ENCODE results near the gene BICD2.

The BICD2 gene

GRCh38 chr9:92709954-92710353, 54.7 kb downstream of the BICD2 start:
- TF ChIP-seq EGR1 (IDR thresholded peaks at IDR 0.05), result no peak
- no peak for TF ChIP-seq ZBTB7A (IDR thresholded peaks at IDR 0.05; ENCODE audit: low read depth)
- TF ChIP-seq EP300 (IDR thresholded peaks at IDR 0.05; ENCODE audit: borderline replicate concordance), result no peak

- TF ChIP-seq ZBTB7A (IDR thresholded peaks at IDR 0.05; ENCODE audit: low read depth) (no peak), EP300 (IDR thresholded peaks at IDR 0.05; ENCODE audit: borderline replicate concordance) (no peak), USF1 (IDR thresholded peaks at IDR 0.05) (no peak), REST (IDR thresholded peaks at IDR 0.05; ENCODE audit: low read depth) (no peak), TCF12 (IDR thresholded peaks at IDR 0.05; ENCODE audit: low read depth) (no peak), RAD21 (IDR thresholded peaks at IDR 0.05; ENCODE audit: low read depth) (no peak), EGR1 (IDR thresholded peaks at IDR 0.05) (no peak), TAF1 (IDR thresholded peaks at IDR 0.05; ENCODE audit: low read depth) (no peak), YY1 (IDR thresholded peaks at IDR 0.05; ENCODE audit: low read depth) (no peak), NFIC (IDR thresholded peaks at IDR 0.05) (no peak), CEBPB (IDR thresholded peaks at IDR 0.05) (no peak), CREB1 (IDR thresholded peaks at IDR 0.05; ENCODE audit: low read depth) (no peak), TEAD4 (IDR thresholded peaks at IDR 0.05) (no peak), MAX (IDR thresholded peaks at IDR 0.05) (no peak), FOXM1 (IDR thresholded peaks at IDR 0.05; ENCODE audit: borderline replicate concordance, low read depth) (no peak)
Measured at GRCh38 chr9:92709240-92709639, 55.4 kb downstream of the BICD2 start.

- TF ChIP-seq MAX (IDR thresholded peaks at IDR 0.05) (no peak), EGR1 (IDR thresholded peaks at IDR 0.05) (no peak), USF1 (IDR thresholded peaks at IDR 0.05) (no peak), CEBPB (IDR thresholded peaks at IDR 0.05) (no peak), REST (IDR thresholded peaks at IDR 0.05; ENCODE audit: low read depth) (no peak), ZBTB7A (IDR thresholded peaks at IDR 0.05; ENCODE audit: low read depth) (no peak), RAD21 (IDR thresholded peaks at IDR 0.05; ENCODE audit: low read depth) (no peak), YY1 (IDR thresholded peaks at IDR 0.05; ENCODE audit: low read depth) (no peak), TAF1 (IDR thresholded peaks at IDR 0.05; ENCODE audit: low read depth) (no peak), TEAD4 (IDR thresholded peaks at IDR 0.05) (no peak), CREB1 (IDR thresholded peaks at IDR 0.05; ENCODE audit: low read depth) (no peak), NFIC (IDR thresholded peaks at IDR 0.05) (no peak), FOXM1 (IDR thresholded peaks at IDR 0.05; ENCODE audit: borderline replicate concordance, low read depth) (no peak), EP300 (IDR thresholded peaks at IDR 0.05; ENCODE audit: borderline replicate concordance) (no peak), TCF12 (IDR thresholded peaks at IDR 0.05; ENCODE audit: low read depth) (no peak)
Measured at GRCh38 chr9:92707530-92707929, 57.1 kb downstream of the BICD2 start.

GRCh38 chr9:92706218-92706940, 58.3 kb downstream of the BICD2 start:
- TF ChIP-seq NFIC (IDR thresholded peaks at IDR 0.05) (no peak), TEAD4 (IDR thresholded peaks at IDR 0.05) (0 out of 2 replicates have a peak, but pooled peaks have one; percentile 14), CEBPB (IDR thresholded peaks at IDR 0.05) (no peak), RAD21 (IDR thresholded peaks at IDR 0.05; ENCODE audit: low read depth) (peak; percentile 67), EGR1 (IDR thresholded peaks at IDR 0.05) (no peak), YY1 (IDR thresholded peaks at IDR 0.05; ENCODE audit: low read depth) (no peak), TAF1 (IDR thresholded peaks at IDR 0.05; ENCODE audit: low read depth) (no peak), ZBTB7A (IDR thresholded peaks at IDR 0.05; ENCODE audit: low read depth) (no peak), CREB1 (IDR thresholded peaks at IDR 0.05; ENCODE audit: low read depth) (no peak)

GRCh38 chr9:92704528-92704927, 60.1 kb downstream of the BICD2 start:
- no peak for TF ChIP-seq USF1 (IDR thresholded peaks at IDR 0.05)
- TF ChIP-seq TAF1 (IDR thresholded peaks at IDR 0.05; ENCODE audit: low read depth), result no peak
- no peak for TF ChIP-seq YY1 (IDR thresholded peaks at IDR 0.05; ENCODE audit: low read depth)
- TF ChIP-seq RAD21 (IDR thresholded peaks at IDR 0.05; ENCODE audit: low read depth), result no peak
- TF ChIP-seq MAX (IDR thresholded peaks at IDR 0.05), result no peak
- TF ChIP-seq EGR1 (IDR thresholded peaks at IDR 0.05), result no peak
- TF ChIP-seq CREB1 (IDR thresholded peaks at IDR 0.05; ENCODE audit: low read depth), result no peak
- no peak for TF ChIP-seq CEBPB (IDR thresholded peaks at IDR 0.05)
- no peak for TF ChIP-seq ZBTB7A (IDR thresholded peaks at IDR 0.05; ENCODE audit: low read depth)
- no peak for TF ChIP-seq NFIC (IDR thresholded peaks at IDR 0.05)
- no peak for TF ChIP-seq FOXM1 (IDR thresholded peaks at IDR 0.05; ENCODE audit: borderline replicate concordance, low read depth)
- no peak for TF ChIP-seq REST (IDR thresholded peaks at IDR 0.05; ENCODE audit: low read depth)
- TF ChIP-seq TCF12 (IDR thresholded peaks at IDR 0.05; ENCODE audit: low read depth), result no peak
- no peak for TF ChIP-seq EP300 (IDR thresholded peaks at IDR 0.05; ENCODE audit: borderline replicate concordance)
